HG03558 (cell line): Measurements from ENCODE around the gene PIK3R2.

Experiments
- ATAC-seq: cut with Tn5 transposase; IDR thresholded peaks from one replicate; pipeline ENCODE4 v1.9.1; 2021; ENCODE audit warnings: moderate number of reproducible peaks; ENCODE audit not compliant: unreplicated experiment; ENCODE audit errors: extremely low read depth

The PIK3R2 gene

DNA sequence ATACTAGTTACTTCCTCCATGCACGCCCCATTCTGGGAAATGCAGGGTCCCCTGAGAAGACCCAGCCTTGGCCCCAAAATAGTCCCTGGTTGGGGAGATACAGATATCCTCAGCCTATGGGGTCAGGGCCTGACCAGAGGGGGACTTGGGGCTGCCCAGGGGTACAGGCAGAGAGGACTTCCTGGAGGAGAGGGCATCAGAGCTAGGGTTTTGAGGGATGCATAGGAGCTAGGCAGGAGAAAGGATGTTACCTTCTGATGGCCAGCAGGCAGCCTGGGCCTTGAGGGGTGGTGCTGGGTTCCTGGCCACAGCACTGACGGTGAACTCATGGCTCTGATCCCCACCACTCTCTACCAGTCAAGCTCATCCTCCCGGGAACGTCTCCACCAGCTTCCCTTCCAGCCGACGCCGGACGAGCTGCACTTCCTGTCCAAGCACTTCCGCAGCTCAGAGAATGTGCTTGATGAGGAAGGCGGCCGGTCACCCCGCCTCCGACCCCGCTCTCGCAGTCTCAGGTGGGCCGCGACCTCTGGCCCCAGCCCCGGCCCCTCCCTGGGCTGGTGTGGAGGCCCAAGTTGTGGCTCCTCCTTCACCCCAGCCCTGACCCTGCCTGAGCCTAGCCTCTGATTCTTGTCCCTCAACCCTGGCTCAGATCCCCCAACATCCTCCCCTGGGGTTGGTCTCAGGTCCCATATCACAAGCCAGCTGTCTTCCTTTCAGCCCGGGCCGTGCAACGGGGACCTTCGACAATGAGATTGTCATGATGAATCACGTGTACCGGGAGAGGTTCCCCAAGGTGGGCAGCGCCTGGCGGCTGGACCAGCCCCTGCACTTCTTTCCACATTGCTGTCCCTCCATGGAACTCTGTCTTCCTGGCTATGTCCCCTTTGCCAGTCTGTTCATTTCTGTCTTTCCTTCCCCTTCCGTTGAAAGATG, 29.8 kb upstream of the PIK3R2 start:
- no peak for ATAC-seq

DNA sequence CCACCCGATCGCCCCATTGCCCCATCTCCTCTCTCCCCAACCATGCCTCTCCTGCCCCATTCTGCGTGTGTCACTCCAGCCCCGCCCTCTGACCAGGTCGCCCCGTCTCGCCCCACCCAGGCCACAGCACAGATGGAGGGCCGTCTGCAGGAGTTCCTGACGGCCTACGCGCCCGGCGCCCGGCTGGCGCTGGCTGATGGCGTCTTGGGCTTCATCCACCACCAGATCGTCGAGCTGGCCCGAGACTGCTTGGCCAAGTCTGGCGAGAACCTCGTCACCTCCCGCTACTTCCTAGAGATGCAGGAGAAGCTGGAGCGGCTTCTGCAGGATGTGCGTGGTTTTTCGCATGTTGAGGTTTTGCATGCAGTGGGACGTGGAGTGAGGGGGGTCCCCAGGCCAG, 29.1 kb upstream of the PIK3R2 start:
- ATAC-seq = no peak

DNA sequence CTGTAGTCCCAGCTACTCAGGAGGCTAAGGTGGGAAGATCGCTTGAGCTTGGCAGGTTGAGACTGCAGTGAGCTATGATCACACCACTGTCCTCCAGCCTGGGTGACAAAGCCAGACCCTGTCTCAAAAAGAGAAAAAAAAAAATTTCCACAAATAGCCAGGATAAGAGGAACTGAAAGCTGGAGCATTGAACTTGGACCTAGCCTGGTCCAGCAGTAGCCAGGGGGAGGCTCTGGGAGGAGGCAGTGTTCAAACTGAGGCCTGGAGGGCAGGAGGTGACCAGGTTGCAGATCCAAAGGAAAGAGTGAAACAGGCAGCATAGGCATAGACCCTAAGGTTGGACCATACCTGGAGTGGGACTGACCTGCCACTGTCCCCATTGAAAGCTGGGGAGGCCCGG, 26.9 kb upstream of the PIK3R2 start:
- no peak for ATAC-seq

DNA sequence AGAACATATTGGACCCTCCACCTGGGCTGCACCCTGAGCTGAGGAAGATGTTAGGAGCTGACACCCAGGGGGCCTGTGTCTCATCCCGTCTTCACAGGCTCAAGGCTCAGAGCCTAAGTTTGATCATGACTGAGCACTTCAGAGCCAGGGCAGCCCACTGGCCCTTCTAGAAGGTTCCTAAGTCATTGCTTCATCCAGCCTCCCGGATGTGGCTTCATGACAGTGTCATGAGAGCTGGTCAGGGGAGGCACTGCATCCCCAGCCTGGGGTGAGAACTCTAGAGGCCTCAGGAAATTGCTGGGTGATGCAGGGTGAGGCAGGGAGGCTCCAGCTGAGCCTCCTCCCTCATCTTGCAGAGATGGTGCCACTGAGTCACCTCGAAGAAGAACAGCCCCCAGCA, 24.9 kb upstream of the PIK3R2 start:
- no peak for ATAC-seq

DNA sequence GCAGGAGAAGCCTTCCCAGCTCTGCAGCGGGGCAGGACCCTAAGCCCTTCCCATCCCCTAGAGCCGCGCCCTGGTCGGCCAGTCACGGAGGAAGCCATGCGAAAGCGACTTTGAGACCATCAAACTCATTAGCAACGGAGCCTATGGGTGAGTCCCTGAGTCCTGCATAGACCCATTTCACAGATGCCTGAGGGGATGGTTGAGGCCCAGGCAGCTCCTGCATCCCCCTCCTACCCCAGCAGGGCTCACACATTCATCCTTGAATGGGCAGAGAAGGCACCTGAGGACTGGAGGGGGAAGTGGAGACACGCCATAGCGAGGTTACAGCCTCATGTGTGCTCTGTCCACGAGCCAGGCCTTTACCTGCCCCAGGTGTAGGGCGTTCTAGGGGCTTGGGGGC, 24.2 kb upstream of the PIK3R2 start:
- ATAC-seq = no peak

DNA sequence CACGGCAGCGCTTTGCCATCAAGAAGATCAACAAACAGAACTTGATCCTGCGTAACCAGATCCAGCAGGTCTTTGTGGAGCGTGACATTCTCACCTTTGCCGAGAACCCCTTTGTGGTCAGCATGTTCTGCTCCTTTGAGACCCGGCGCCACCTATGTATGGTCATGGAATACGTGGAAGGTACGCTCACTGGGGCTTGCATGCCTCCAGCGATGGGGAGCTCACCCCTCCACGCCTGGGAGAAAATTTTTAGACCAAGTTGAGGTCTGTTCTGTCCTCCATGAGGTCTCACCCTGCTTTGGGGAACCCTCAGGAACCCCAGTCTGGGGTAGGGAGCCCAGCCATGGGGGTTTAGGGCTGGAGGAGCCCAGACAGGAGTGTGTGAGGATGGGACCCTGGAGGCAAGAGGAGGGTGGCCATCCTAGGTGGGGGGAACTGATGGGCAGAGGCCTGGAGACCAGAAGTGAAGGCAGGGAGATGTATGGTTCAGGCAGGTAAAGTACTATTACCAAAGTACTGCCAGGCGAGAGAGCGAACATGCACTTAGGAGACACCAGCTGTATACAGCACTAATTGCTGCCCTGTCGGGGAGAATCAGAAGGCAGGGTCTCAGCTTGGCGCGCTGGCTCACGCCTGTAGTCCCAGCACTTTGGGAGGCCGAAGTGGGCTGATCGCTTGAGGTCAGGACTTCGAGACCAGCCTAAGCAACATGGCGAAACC, 22.3 kb upstream of the PIK3R2 start:
- ATAC-seq = no peak

DNA sequence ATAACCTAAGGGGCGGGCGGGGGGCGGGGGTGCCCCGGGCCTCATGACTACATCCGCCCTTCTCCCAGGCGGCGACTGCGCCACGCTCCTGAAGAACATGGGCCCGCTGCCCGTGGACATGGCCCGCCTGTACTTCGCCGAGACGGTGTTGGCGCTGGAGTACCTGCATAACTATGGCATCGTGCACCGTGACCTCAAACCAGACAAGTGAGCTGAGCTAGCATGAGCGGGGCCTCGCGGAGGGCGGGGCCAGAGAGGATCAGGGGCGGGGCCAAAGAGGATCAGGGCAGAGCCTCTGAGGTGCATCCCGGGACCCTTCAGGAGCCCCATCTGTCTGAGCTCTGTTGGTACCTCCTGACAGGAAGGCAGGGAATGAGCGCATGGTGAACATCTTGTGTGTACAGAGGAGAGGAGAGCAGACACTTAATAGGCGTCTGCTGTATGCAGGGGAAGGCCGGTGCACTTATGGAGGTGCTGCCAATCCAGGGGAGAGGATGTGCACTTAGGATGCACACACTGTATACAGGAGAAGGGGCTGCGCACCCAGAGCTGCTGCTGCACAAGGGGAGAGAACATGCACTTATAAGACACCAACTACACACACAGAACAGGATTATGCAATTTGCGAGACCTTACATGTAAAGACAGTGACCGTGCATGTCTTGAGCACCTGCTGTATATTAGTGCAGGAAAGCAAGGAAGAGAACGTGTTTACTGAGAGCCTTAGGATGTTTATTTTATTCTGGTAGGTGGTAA, 20.9 kb upstream of the PIK3R2 start:
- ATAC-seq = no peak

DNA sequence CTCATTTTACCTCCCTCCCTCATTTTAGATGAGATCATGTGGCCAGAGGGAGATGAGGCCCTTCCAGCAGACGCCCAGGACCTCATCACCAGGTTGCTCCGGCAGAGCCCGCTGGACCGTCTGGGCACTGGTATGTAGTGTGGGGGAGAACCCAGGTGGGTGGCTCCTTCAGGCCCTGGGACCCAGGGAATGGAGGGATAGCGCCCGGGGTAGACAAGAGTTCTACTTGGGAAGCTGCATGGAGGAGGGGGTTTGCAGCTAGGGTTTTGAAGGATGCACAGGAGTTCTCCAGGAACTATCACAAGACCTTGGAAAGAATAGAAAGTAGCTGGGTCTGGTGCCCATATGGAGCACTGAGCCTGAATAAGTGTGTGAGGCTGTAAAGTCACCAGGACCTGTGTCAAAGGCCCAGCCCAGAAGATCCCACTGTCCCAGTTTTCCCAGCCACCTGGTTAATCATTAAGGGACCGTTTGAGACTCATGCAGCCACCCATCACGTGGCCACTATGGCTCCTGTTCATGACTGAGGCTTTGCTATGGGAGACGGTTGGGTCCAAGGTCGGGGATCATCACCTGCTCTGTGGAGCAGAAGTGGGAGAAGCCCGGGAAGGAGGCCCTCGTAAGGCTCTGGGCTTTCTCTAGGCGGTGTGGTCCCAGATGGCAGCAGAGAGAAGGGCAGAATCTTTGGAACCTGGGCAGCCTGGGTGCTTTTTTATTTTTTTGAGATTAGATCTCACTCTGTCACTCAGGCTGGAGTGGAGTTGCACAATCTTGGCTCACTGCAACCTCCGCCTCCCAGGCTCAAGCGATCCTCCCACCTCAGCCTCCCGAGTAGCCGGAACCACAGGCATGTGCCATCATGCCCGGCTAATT, 17.0 kb upstream of the PIK3R2 start:
- ATAC-seq = no peak

DNA sequence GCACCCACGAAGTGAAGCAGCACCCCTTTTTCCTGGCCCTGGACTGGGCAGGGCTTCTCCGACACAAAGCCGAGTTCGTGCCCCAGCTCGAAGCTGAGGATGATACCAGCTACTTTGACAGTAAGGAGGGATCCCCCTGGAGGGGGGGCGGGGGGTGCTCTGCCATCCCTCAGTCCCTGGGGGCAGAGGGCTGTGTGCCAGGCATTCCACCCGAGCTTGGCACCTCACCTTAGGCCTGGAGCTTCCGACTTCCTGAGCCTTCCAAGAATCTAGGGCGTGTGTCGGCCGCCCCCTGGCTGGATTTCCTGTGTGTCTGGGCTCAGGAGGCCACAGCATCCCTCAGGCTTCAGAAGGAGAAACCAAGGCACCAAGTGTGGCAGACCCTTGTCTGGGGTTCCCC, 15.7 kb upstream of the PIK3R2 start:
- ATAC-seq = no peak

DNA sequence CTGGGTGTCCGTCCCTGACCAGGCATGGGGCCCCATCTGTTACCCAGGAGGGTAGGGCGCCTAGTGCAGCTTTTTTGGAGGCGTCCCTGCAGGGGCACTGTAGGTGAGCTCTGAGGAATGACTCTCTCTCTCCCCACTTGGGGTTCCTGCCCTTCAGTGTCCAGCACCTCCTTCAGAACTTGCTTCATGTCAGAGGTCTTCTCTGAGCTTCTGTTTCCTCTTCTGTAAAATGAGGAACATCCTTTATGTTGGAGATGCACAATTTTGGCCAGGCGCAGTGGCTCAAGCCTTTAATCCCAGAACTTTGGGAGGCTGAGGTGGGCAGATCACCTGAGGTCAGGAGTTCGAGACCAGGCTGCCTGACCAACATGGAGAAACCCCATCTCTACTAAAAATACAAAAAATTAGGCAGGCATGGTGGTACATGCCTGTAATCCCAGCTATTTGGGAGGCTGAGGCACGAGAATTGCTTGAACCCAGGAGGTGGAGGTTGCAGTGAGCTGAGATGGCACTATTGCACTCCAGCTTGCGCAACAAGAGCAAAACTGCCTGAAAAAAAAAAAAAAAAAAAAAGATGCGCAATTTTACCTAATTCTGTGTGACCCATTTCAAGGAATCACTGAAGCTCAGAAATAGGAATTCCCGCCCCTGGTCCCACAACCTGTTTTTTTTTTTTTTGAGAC, 15.2 kb upstream of the PIK3R2 start:
- ATAC-seq = no peak

DNA sequence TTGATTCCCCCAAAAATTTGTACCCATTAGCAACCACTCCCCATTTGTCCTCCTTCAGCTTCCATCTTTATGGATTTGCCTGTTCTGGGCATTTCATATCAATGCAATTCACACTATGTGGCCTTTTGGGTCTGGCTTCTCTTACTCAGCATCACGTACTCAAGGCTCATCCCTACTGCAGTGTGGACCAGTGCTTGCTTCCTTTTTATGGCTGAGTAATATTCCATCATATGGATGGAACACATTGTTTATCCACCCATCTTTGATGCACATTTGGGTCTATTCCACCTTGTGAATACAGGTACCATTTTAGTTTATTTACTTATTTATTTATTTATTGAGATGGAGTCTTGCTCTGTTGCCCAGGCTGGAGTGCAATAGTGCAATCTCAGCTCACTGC, 12.5 kb upstream of the PIK3R2 start:
- ATAC-seq = no peak

DNA sequence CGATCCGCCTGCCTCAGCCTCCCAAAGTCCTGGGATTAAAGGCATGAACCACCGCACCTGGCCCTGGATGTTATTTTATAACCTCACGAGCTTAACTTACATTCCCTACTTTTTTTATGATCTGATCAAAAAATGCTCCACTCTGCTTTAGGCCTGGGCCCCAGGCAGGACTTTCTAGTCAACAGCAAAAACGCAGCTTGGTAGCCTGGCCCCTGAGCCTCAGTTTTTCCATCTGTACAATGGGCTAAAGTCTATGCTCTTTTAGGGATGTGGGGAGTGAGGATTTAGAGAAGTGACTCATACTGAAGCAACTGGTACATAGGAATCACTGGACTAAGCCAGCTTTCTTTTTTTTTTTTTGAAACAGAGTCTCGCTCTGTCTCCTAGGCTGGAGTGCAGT, 11.9 kb upstream of the PIK3R2 start:
- no peak for ATAC-seq

DNA sequence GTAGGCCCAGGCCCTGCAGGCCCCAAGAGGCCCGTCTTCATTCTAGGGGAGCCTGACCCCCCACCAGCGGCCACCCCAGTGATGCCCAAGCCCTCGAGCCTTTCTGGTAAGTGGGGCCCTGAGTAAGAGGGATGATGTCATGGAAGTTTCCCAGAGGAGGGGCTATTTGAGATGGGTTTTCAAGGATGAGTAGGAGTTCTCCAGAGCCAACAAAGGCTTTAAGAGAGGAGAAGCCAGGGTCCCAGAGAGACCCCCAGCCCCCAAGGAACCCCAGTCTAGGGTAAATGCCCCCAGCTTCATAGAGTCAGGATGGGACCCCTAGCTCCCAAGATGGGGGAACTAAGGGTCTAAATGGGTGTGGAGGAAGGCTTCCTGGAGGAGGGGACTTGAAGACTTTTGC, 9.1 kb upstream of the PIK3R2 start:
- ATAC-seq = no peak

DNA sequence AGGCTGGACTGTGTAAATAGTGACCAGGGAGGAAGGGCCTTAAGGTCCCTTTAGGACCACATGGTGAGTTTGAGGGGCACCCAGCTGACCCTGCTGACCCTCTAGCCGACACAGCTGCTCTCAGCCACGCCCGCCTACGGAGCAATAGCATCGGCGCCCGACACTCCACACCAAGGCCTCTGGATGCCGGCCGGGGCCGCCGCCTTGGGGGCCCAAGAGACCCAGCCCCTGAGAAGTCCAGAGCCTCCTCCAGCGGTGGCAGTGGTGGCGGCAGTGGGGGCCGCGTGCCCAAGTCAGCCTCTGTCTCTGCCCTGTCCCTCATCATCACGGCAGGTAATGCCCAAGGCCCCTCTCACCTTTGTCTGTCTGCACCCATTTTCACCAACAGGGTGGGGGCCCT, 8.6 kb upstream of the PIK3R2 start:
- ATAC-seq = no peak

DNA sequence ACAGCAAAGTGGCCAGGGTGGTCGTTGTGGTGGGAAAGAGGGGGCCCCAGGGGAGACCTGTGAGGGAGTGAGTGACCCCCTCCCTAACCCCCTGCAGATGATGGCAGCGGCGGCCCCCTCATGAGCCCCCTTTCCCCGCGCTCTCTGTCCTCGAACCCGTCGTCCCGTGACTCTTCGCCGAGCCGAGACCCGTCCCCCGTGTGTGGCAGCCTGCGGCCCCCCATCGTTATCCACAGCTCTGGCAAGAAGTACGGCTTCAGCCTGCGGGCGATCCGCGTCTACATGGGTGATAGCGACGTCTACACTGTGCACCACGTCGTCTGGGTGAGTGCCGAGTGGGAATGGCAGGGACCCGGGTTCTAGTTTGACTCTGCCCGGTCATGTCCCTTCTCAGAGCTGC, 8.1 kb upstream of the PIK3R2 start:
- ATAC-seq = no peak

DNA sequence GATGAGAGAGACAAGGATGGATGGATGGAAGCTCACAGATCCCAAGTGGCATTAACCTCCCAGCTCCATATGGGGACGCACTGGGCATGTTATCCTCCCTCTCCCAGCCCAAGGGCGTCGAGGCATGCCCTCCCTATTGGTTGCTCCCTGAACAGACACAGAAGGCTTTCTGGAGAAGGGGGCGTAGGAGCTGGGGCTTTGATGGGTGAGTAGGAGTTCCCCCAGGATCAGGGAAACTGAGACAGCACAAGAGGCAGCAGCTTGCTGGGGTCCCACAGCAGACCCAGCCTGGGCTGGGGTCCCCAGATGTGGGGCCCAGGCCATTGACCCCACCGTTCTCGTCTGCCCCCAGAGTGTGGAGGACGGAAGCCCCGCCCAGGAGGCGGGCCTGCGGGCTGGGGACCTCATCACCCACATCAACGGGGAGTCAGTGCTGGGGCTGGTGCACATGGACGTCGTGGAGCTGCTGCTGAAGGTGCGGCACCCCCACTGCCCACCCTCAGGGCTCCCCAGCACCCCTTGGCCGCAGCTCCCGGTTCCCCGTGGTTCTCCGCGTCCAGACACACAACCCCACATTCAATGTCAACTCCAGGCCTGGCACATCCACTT, 7.5 kb upstream of the PIK3R2 start:
- ATAC-seq = no peak

DNA sequence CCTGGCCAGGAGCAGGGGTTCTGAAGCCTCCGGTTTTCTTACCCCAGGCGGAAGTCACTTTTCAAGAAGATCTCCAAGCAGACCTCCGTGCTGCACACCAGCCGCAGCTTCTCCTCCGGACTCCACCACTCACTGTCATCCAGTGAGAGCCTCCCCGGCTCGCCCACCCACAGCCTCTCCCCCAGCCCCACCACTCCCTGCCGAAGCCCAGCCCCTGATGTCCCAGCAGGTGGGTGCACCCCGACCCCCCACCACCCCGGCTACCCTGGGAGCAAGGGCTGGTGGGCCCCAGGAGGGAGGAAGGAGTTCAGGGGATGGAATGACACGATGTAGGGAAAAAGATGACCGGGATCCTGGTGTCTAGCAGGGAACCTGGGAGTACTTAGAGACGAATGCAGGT, 5.6 kb upstream of the PIK3R2 start:
- ATAC-seq = no peak

DNA sequence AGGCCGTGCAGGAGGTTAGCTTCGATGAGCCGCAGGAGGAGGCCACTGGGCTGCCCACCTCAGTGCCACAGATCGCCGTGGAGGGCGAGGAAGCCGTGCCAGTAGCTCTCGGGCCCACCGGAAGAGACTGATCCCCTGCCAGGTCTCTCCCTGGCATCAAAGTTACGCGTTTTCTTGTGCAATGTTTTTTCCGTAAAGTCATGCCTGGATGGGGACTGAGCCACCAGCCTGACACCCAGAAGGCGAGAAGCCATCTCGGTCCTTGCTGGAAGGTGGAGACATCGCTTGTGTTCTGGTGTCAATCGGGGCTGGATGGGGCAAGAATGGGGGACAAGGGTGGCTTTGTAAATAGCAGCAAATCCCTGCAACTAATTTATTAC, 3.4 kb upstream of the PIK3R2 start:
- no peak for ATAC-seq
